HEK293 (cell line): Measurements from ENCODE around the gene CHI3L2.

Experiments used
- CTCF ChIA-PET: fragments of 350-600 bp; formaldehyde crosslinking; extraction: SDS; loops from one replicate; lab custom pipeline; 2021; ENCODE audit warnings: antibody characterized with exemption; lab: Yijun Ruan, JAX
- POLR2A ChIA-PET: fragments of 300-600 bp; formaldehyde crosslinking; extraction: SDS; loops from one replicate; lab custom pipeline; 2020; ENCODE audit warnings: antibody characterized with exemption, inconsistent platforms; lab: Yijun Ruan, JAX
- H3K27ac ChIP-seq: fragments of 200-500 bp; sonication (Bioruptor generic); 2 replicates; pipeline ENCODE4 v1.5.1; 2014; ENCODE audit warnings: low read depth, low read length, control low read depth, inconsistent platforms; ENCODE audit errors: extremely low read depth
- H3K36me3 ChIP-seq, 2 experiments: fragments of 200-500 bp in 1 of 2; sonication (Bioruptor generic) in 1 of 2; 1 replicate in 1 of 2; 2 replicates in 1 of 2; pipeline ENCODE4 v1.5.1; 2014 to 2017; ENCODE audit warnings: inconsistent platforms in 2 of 2, low read length in 2 of 2; ENCODE audit not compliant: control insufficient read depth in 2 of 2, insufficient read depth in 1 of 2
- H3K4me1 ChIP-seq: fragments of 200-500 bp; sonication (Bioruptor generic); 2 replicates; pipeline ENCODE4 v1.5.1; 2014; ENCODE audit warnings: mild to moderate bottlenecking, low read length, inconsistent platforms; ENCODE audit not compliant: control insufficient read depth, insufficient read depth
- H3K4me3 ChIP-seq: 2 replicates; pipeline ENCODE4 v1.5.1; 2011; ENCODE audit warnings: low read depth, mild to moderate bottlenecking, control low read depth, low read length, moderate library complexity
- H3K9me3 ChIP-seq: fragments of 200-500 bp; sonication (Bioruptor generic); 2 replicates; pipeline ENCODE4 v1.5.1; 2014; ENCODE audit warnings: low read depth, low read length, inconsistent platforms; ENCODE audit not compliant: control insufficient read depth, insufficient read depth
- GFI1B ChIP-seq: fragments of 450-650 bp; formaldehyde crosslinking; IDR thresholded peaks from 2 replicates; pipeline ENCODE4 v1.5.1; 2016; ENCODE audit warnings: missing biosample characterization, missing genetic modification characterization
- GLIS2 ChIP-seq: fragments of 450-650 bp; formaldehyde crosslinking; IDR thresholded peaks from 2 replicates; pipeline ENCODE4 v1.5.1; 2016; ENCODE audit warnings: missing biosample characterization, missing genetic modification characterization
- HOXC10 ChIP-seq: sonication (generic); formaldehyde crosslinking; IDR thresholded peaks from 2 replicates; pipeline ENCODE4 v1.8.1; 2023; ENCODE audit warnings: mild to moderate bottlenecking, missing genetic modification reagents
- KLF10 ChIP-seq: fragments of 450-650 bp; IDR thresholded peaks from 2 replicates; pipeline ENCODE4 v1.5.1; 2018; ENCODE audit warnings: missing biosample characterization, mild to moderate bottlenecking, missing genetic modification characterization
- PATZ1 ChIP-seq: fragments of 450-650 bp; formaldehyde crosslinking; IDR thresholded peaks from 2 replicates; pipeline ENCODE4 v1.5.1; 2016; ENCODE audit warnings: missing biosample characterization, missing genetic modification characterization
- RBAK ChIP-seq: fragments of 450-650 bp; formaldehyde crosslinking; IDR thresholded peaks from 2 replicates; pipeline ENCODE4 v1.5.1; 2016; ENCODE audit warnings: missing biosample characterization, missing genetic modification characterization
- SCRT2 ChIP-seq: fragments of 450-650 bp; formaldehyde crosslinking; IDR thresholded peaks from 2 replicates; pipeline ENCODE4 v1.5.1; 2016; ENCODE audit warnings: missing biosample characterization, missing genetic modification characterization
- SP3 ChIP-seq: fragments of 450-650 bp; formaldehyde crosslinking; IDR thresholded peaks from 2 replicates; pipeline ENCODE4 v1.5.1; 2016; ENCODE audit warnings: missing biosample characterization, missing genetic modification characterization
- ZBTB8A ChIP-seq: fragments of 450-650 bp; formaldehyde crosslinking; IDR thresholded peaks from 2 replicates; pipeline ENCODE4 v1.5.1; 2016; ENCODE audit warnings: missing biosample characterization, missing genetic modification characterization
- ZEB2 ChIP-seq: fragments of 450-650 bp; formaldehyde crosslinking; IDR thresholded peaks from 2 replicates; pipeline ENCODE4 v1.5.1; 2016; ENCODE audit warnings: missing biosample characterization, missing genetic modification characterization
- ZNF112 ChIP-seq: fragments of 450-650 bp; formaldehyde crosslinking; IDR thresholded peaks from 2 replicates; pipeline ENCODE4 v1.5.0; 2017; ENCODE audit warnings: missing biosample characterization, missing genetic modification characterization
- ZNF157 ChIP-seq: fragments of 450-650 bp; formaldehyde crosslinking; IDR thresholded peaks from 2 replicates; pipeline ENCODE4 v1.5.1; 2016; ENCODE audit warnings: missing biosample characterization, missing genetic modification characterization
- ZNF169 ChIP-seq: fragments of 450-650 bp; formaldehyde crosslinking; IDR thresholded peaks from 2 replicates; pipeline ENCODE4 v1.5.1; 2016; ENCODE audit warnings: missing biosample characterization, missing genetic modification characterization
- ZNF23 ChIP-seq: fragments of 450-650 bp; formaldehyde crosslinking; IDR thresholded peaks from 2 replicates; pipeline ENCODE4 v1.5.1; 2016; ENCODE audit warnings: missing biosample characterization, missing genetic modification characterization, borderline replicate concordance
- ZNF26 ChIP-seq: fragments of 450-650 bp; formaldehyde crosslinking; IDR thresholded peaks from 2 replicates; pipeline ENCODE4 v1.5.1; 2016; ENCODE audit warnings: missing biosample characterization, missing genetic modification characterization
- ZNF600 ChIP-seq: fragments of 450-650 bp; formaldehyde crosslinking; IDR thresholded peaks from 2 replicates; pipeline ENCODE4 v1.5.1; 2016; ENCODE audit warnings: missing biosample characterization, missing genetic modification characterization
- ZNF610 ChIP-seq: fragments of 450-650 bp; formaldehyde crosslinking; IDR thresholded peaks from 2 replicates; pipeline ENCODE4 v1.5.1; 2016; ENCODE audit warnings: missing biosample characterization, missing genetic modification characterization, borderline replicate concordance
- ZNF654 ChIP-seq: fragments of 450-650 bp; formaldehyde crosslinking; IDR thresholded peaks from 2 replicates; pipeline ENCODE4 v1.5.1; 2016; ENCODE audit warnings: low read depth, missing biosample characterization, missing genetic modification characterization
- ZNF792 ChIP-seq: fragments of 450-650 bp; formaldehyde crosslinking; IDR thresholded peaks from 2 replicates; pipeline ENCODE4 v1.5.1; 2016; ENCODE audit warnings: missing biosample characterization, missing genetic modification characterization
- ZNF843 ChIP-seq: fragments of 450-650 bp; formaldehyde crosslinking; IDR thresholded peaks from 2 replicates; pipeline ENCODE4 v1.5.1; 2016; ENCODE audit warnings: missing biosample characterization, missing genetic modification characterization
- ZXDB ChIP-seq: fragments of 450-650 bp; formaldehyde crosslinking; IDR thresholded peaks from 2 replicates; pipeline ENCODE4 v1.5.1; 2016; ENCODE audit warnings: missing biosample characterization, missing genetic modification characterization
- TF ChIP-seq, protein P1 (sequence below): fragments of 450-650 bp; formaldehyde crosslinking; IDR thresholded peaks from 2 replicates; pipeline ENCODE4 v1.5.1; 2016; ENCODE audit warnings: missing biosample characterization, missing genetic modification characterization, borderline replicate concordance
- TF ChIP-seq, protein P2 (sequence below): fragments of 450-650 bp; formaldehyde crosslinking; IDR thresholded peaks from 2 replicates; pipeline ENCODE4 v1.5.0; 2017; ENCODE audit warnings: missing biosample characterization, missing genetic modification characterization, borderline replicate concordance
- TF ChIP-seq, protein P3 (sequence below): fragments of 450-650 bp; formaldehyde crosslinking; optimal IDR thresholded peaks from 2 replicates; pipeline ENCODE3; 2016; ENCODE audit warnings: missing biosample characterization, mild to moderate bottlenecking, missing genetic modification characterization

Gene CHI3L2

GRCh38 chr1:111269825-111270406 lies 42.4 kb downstream of the CHI3L2 start:
- no peak for TF ChIP-seq ZNF843 (tag by site-specific recombination)
- TF ChIP-seq, protein P1, sequence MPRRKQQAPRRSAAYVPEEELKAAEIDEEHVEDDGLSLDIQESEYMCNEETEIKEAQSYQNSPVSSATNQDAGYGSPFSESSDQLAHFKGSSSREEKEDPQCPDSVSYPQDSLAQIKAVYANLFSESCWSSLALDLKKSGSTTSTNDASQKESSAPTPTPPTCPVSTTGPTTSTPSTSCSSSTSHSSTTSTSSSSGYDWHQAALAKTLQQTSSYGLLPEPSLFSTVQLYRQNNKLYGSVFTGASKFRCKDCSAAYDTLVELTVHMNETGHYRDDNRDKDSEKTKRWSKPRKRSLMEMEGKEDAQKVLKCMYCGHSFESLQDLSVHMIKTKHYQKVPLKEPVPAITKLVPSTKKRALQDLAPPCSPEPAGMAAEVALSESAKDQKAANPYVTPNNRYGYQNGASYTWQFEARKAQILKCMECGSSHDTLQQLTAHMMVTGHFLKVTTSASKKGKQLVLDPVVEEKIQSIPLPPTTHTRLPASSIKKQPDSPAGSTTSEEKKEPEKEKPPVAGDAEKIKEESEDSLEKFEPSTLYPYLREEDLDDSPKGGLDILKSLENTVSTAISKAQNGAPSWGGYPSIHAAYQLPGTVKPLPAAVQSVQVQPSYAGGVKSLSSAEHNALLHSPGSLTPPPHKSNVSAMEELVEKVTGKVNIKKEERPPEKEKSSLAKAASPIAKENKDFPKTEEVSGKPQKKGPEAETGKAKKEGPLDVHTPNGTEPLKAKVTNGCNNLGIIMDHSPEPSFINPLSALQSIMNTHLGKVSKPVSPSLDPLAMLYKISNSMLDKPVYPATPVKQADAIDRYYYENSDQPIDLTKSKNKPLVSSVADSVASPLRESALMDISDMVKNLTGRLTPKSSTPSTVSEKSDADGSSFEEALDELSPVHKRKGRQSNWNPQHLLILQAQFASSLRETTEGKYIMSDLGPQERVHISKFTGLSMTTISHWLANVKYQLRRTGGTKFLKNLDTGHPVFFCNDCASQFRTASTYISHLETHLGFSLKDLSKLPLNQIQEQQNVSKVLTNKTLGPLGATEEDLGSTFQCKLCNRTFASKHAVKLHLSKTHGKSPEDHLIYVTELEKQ: no peak
- TF ChIP-seq ZNF792: no peak
- TF ChIP-seq ZEB2 (tag by site-specific recombination): no peak
- TF ChIP-seq, protein P2, sequence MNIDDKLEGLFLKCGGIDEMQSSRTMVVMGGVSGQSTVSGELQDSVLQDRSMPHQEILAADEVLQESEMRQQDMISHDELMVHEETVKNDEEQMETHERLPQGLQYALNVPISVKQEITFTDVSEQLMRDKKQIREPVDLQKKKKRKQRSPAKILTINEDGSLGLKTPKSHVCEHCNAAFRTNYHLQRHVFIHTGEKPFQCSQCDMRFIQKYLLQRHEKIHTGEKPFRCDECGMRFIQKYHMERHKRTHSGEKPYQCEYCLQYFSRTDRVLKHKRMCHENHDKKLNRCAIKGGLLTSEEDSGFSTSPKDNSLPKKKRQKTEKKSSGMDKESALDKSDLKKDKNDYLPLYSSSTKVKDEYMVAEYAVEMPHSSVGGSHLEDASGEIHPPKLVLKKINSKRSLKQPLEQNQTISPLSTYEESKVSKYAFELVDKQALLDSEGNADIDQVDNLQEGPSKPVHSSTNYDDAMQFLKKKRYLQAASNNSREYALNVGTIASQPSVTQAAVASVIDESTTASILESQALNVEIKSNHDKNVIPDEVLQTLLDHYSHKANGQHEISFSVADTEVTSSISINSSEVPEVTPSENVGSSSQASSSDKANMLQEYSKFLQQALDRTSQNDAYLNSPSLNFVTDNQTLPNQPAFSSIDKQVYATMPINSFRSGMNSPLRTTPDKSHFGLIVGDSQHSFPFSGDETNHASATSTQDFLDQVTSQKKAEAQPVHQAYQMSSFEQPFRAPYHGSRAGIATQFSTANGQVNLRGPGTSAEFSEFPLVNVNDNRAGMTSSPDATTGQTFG: no peak
- no peak for TF ChIP-seq ZNF654
- TF ChIP-seq ZNF610 (tag by site-specific recombination): no peak
- ChIA-PET CTCF (no interaction called here), POLR2A (no interaction called here)
- no peak overlapping the region for H3K4me3 ChIP-seq
- no peaks in the 10 kb centered on the region for H3K36me3 ChIP-seq
- H3K27ac ChIP-seq: no peak overlapping the region
- no peaks in the 10 kb centered on the region for H3K4me1 ChIP-seq
- H3K9me3 ChIP-seq: no peaks in the 10 kb centered on the region

DNA sequence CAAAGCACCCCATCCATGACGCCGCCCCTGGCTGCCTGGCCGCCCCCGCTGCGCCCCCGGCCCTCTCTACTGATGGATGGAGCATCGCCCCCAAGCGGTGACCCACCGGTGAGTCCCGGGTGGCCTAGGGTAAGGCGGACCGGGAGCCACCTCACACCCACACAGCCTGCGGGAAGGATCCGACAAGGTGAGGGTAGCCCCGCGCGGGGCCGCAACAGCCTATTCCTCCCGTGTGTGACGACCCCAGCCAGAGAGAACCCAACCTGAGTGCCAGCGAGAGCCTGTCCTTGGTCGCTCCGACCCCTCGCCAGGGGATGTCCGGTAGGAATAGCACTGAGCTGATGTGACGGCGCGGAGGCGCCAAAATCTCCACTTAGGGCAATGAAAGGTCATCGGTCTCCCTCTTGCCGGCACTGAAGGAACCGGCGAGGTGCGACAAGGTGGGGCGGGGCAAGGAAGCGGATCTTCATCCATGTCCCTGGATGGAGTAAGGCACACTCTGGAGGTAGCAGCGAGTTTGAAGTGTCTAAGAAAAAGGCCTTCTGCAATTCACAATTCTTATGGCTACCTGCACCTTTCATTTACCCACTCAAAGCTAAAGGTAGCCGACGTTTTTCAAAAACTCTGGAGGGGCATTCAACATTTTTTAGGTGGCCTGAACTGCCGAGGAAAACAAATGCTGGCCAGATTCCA lies 43.4 kb downstream of the CHI3L2 start:
- ChIA-PET POLR2A (no interaction called here), CTCF (no interaction called here)
- Histone ChIP-seq H3K4me1 (no peaks in the 10 kb centered on the region), H3K36me3 (no peaks in the 10 kb centered on the region), H3K27ac (no peak overlapping the region), H3K9me3 (no peaks in the 10 kb centered on the region), H3K4me3 (no peak overlapping the region)
- TF ChIP-seq PATZ1 (tag by site-specific recombination) (no peak), ZNF26 (tag by site-specific recombination) (no peak), ZNF112 (no peak), ZNF157 (tag by site-specific recombination) (no peak), GFI1B (tag by site-specific recombination) (no peak), ZNF23 (no peak), RBAK (tag by site-specific recombination) (no peak), ZXDB (tag by site-specific recombination) (no peak), SCRT2 (no peak), ZBTB8A (tag by site-specific recombination) (no peak), ZNF169 (tag by site-specific recombination) (no peak), KLF10 (tag by site-specific recombination) (no peak), ZNF600 (tag by site-specific recombination) (no peak), ZNF792 (no peak), HOXC10 (CRISPR knock-in tag) (no peak), GLIS2 (tag by site-specific recombination) (no peak), SP3 (tag by site-specific recombination) (no peak)
- TF ChIP-seq, protein P3, sequence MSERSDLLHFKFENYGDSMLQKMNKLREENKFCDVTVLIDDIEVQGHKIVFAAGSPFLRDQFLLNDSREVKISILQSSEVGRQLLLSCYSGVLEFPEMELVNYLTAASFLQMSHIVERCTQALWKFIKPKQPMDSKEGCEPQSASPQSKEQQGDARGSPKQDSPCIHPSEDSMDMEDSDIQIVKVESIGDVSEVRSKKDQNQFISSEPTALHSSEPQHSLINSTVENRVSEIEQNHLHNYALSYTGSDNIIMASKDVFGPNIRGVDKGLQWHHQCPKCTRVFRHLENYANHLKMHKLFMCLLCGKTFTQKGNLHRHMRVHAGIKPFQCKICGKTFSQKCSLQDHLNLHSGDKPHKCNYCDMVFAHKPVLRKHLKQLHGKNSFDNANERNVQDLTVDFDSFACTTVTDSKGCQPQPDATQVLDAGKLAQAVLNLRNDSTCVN (tag by site-specific recombination): no peak
